Myocyte (in vitro differentiated cells): ENCODE results near the gene TGFA. TPM values are rescaled to one million over a fixed set of nuclear protein-coding genes. Genes with fewer than 3 reads are reported as not detected.

ENCODE experiments used
- DNase-seq: peaks from one replicate; pipeline ENCODE4 v3.0.0-alpha.2; 2012; ENCODE audit warnings: low read depth
- total RNA-seq: library from RNA; depleted of rRNA; stranded (reverse); fragments of >200 nt; gene quantifications from 2 replicates; pipeline ENCODE4 v1.2.3, GENCODE V29; 2014

Gene TGFA
- total RNA-seq, 1 donor from 2014 or later = 0.19 TPM

- DNase-seq = no peak
These were observed 367 bp downstream of the TGFA start for GRCh38 chr2:70553334-70553583.

GRCh38 chr2:70552501-70553333, 909 bp downstream of the TGFA start:
- DNase-seq = no peak

- no peak for DNase-seq
These were observed 2.5 kb downstream of the TGFA start for GRCh38 chr2:70551167-70551566.

GRCh38 chr2:70549962-70550361, 3.7 kb downstream of the TGFA start:
- DNase-seq = no peak

- DNase-seq = no peak
These were observed 4.4 kb downstream of the TGFA start for GRCh38 chr2:70549064-70549710.

GRCh38 chr2:70548233-70548632, 5.4 kb downstream of the TGFA start:
- no peak for DNase-seq

GRCh38 chr2:70546885-70547284, 6.7 kb downstream of the TGFA start:
- no peak for DNase-seq

GRCh38 chr2:70546376-70546775, 7.2 kb downstream of the TGFA start:
- DNase-seq = no peak

- peak; percentile 50 for DNase-seq
These were observed 12.1 kb downstream of the TGFA start for GRCh38 chr2:70541481-70542020.

- DNase-seq = no peak
These were observed 15.8 kb downstream of the TGFA start for GRCh38 chr2:70537840-70538239.

- no peak for DNase-seq
These were observed 17.0 kb downstream of the TGFA start for GRCh38 chr2:70536517-70537055.

GRCh38 chr2:70535573-70535972, 18.1 kb downstream of the TGFA start:
- DNase-seq = no peak

GRCh38 chr2:70534183-70534836, 19.3 kb downstream of the TGFA start:
- peak; percentile 31 for DNase-seq

GRCh38 chr2:70532244-70532935, 21.2 kb downstream of the TGFA start:
- no peak for DNase-seq

- DNase-seq = no peak
These were observed 22.1 kb downstream of the TGFA start for GRCh38 chr2:70531419-70532086.

- DNase-seq = no peak
These were observed 24.0 kb downstream of the TGFA start for GRCh38 chr2:70529610-70530009.

- no peak for DNase-seq
These were observed 24.7 kb downstream of the TGFA start for GRCh38 chr2:70528929-70529328.

- no peak for DNase-seq
These were observed 25.4 kb downstream of the TGFA start for GRCh38 chr2:70528276-70528675.

- DNase-seq = no peak
These were observed 26.1 kb downstream of the TGFA start for GRCh38 chr2:70527447-70528080.

- DNase-seq = no peak
These were observed 27.5 kb downstream of the TGFA start for GRCh38 chr2:70526126-70526525.
